SK-N-SH (cell line): ENCODE results near the gene PIAS1. TPM values are rescaled to one million over a fixed set of nuclear protein-coding genes. Genes with fewer than 3 reads are reported as not detected.

ENCODE experiments used
- CTCF ChIA-PET: fragments of 300-600, 350-600 bp; formaldehyde crosslinking; extraction: SDS; loops from one replicate; lab custom pipeline; 2021; lab: Yijun Ruan, JAX
- POLR2A ChIA-PET: fragments of 350-600 bp; sonication (Branson Sonifier 250); formaldehyde crosslinking; extraction: SDS; loops from one replicate; lab custom pipeline; 2020; ENCODE audit warnings: antibody characterized with exemption, inconsistent platforms; lab: Yijun Ruan, JAX
- DNase-seq: peaks from one replicate; pipeline ENCODE4 v3.0.0; 2012
- H2AFZ ChIP-seq: fragments of 200-600 bp; sonication (generic); 2 replicates; pipeline ENCODE4 v1.8.1; 2016; ENCODE audit warnings: antibody characterized with exemption, mild to moderate bottlenecking, low read depth
- H3F3A ChIP-seq: fragments of 200-600 bp; sonication (generic); replicated peaks from 2 replicates; pipeline ENCODE3; 2016; ENCODE audit warnings: antibody characterized with exemption, mild to moderate bottlenecking; ENCODE audit not compliant: insufficient read depth
- H3K27ac ChIP-seq, 2 experiments: fragments of 200-500 bp in 1 of 2; fragments of 200-600 bp in 1 of 2; sonication (Bioruptor generic) in 1 of 2; sonication (generic), shearing (Covaris generic) in 1 of 2; 2 replicates each; pipeline versions ENCODE4 v1.5.1 to v1.6.1; 2014 to 2016; ENCODE audit warnings: low read depth in 2 of 2, inconsistent platforms in 1 of 2, low read length in 1 of 2, mild to moderate bottlenecking in 1 of 2, mixed read lengths in 1 of 2
- H3K27me3 ChIP-seq: fragments of 200-600 bp; sonication (generic), shearing (Covaris generic); 2 replicates; pipeline ENCODE4 v1.6.1; 2016; ENCODE audit warnings: mixed run types; ENCODE audit not compliant: insufficient read depth
- H3K36me3 ChIP-seq, 2 experiments: fragments of 200-500 bp in 1 of 2; fragments of 200-600 bp in 1 of 2; sonication (Bioruptor generic) in 1 of 2; sonication (generic) in 1 of 2; replicated peaks in 1 of 2; 2 replicates each; pipeline versions ENCODE3 to v1.5.1; 2014 to 2016; ENCODE audit warnings: low read length in 1 of 2, mild to moderate bottlenecking in 1 of 2; ENCODE audit not compliant: insufficient read depth in 2 of 2, control insufficient read depth in 1 of 2
- H3K4me1 ChIP-seq, 2 experiments: fragments of 200-500 bp in 1 of 2; fragments of 200-600 bp in 1 of 2; sonication (Bioruptor generic) in 1 of 2; sonication (generic), shearing (Covaris generic) in 1 of 2; 2 replicates each; pipeline versions ENCODE4 v1.5.1 to v1.6.1; 2014 to 2016; ENCODE audit warnings: low read depth in 1 of 2, low read length in 1 of 2, mixed run types in 1 of 2; ENCODE audit not compliant: insufficient read depth in 2 of 2, control insufficient read depth in 1 of 2
- H3K4me2 ChIP-seq: fragments of 200-600 bp; sonication (generic), shearing (Covaris generic); 2 replicates; pipeline ENCODE4 v1.6.1; 2017; ENCODE audit warnings: mixed run types
- H3K4me3 ChIP-seq, 2 experiments: fragments of 200-500 bp in 1 of 2; fragments of 200-600 bp in 1 of 2; sonication (Bioruptor generic) in 1 of 2; sonication (generic), shearing (Covaris generic) in 1 of 2; 2 replicates each; pipeline versions ENCODE4 v1.5.1 to v1.8.1; 2014 to 2016; ENCODE audit warnings: low read depth in 2 of 2, inconsistent platforms in 1 of 2, low read length in 1 of 2, mild to moderate bottlenecking in 1 of 2, mixed read lengths in 1 of 2, moderate library complexity in 1 of 2
- H3K79me2 ChIP-seq: fragments of 200-600 bp; sonication (generic); 2 replicates; pipeline ENCODE4 v1.8.1; 2017; ENCODE audit warnings: mild to moderate bottlenecking; ENCODE audit not compliant: insufficient read depth
- H3K9ac ChIP-seq: fragments of 200-600 bp; sonication (generic); 2 replicates; pipeline ENCODE4 v1.6.1; 2017; ENCODE audit warnings: mixed run types
- H3K9me2 ChIP-seq: fragments of 200-600 bp; sonication (generic); 2 replicates; pipeline ENCODE4 v1.6.1; 2017; ENCODE audit warnings: mixed run types
- H3K9me3 ChIP-seq: fragments of 200-600 bp; sonication (generic); 2 replicates; pipeline ENCODE4 v1.6.1; 2017; ENCODE audit warnings: mixed run types, mild to moderate bottlenecking, moderate library complexity
- H4K20me1 ChIP-seq: fragments of 200-600 bp; sonication (generic); 2 replicates; pipeline ENCODE4 v1.6.1; 2017; ENCODE audit warnings: mild to moderate bottlenecking, mixed run types; ENCODE audit not compliant: insufficient read depth
- EP300 ChIP-seq, 2 experiments: IDR thresholded peaks; 2 replicates each; pipeline versions ENCODE4 v1.4.0 to v1.6.1; 2012; ENCODE audit warnings: borderline replicate concordance in 1 of 2, low read depth in 1 of 2, low read length in 1 of 2
- FOXJ3 ChIP-seq: sonication (generic); formaldehyde crosslinking; IDR thresholded peaks from 2 replicates; pipeline ENCODE4 v1.5.1; 2020; ENCODE audit warnings: mild to moderate bottlenecking, missing genetic modification reagents
- FOXM1 ChIP-seq: IDR thresholded peaks from 2 replicates; pipeline ENCODE4 v1.4.0; 2012; ENCODE audit warnings: low read depth, mild to moderate bottlenecking
- GABPA ChIP-seq: IDR thresholded peaks from 2 replicates; pipeline ENCODE4 v1.4.0; 2012; ENCODE audit warnings: low read depth, mild to moderate bottlenecking
- GATA2 ChIP-seq: sonication (generic); formaldehyde crosslinking; IDR thresholded peaks from 2 replicates; pipeline ENCODE4 v1.5.0; 2020; ENCODE audit warnings: mild to moderate bottlenecking, missing genetic modification reagents
- MEF2A ChIP-seq: IDR thresholded peaks from 2 replicates; pipeline ENCODE4 v1.4.0; 2012; ENCODE audit warnings: low read depth, borderline replicate concordance
- NFIC ChIP-seq: IDR thresholded peaks from 2 replicates; pipeline ENCODE4 v1.4.0; 2012; ENCODE audit warnings: borderline replicate concordance
- PBX3 ChIP-seq: IDR thresholded peaks from 2 replicates; pipeline ENCODE4; 2012
- RCOR1 ChIP-seq: fragments of 150-350 bp; IDR thresholded peaks from 2 replicates; pipeline ENCODE4 v1.6.1; 2017; ENCODE audit warnings: antibody characterized with exemption, low read length
- REST ChIP-seq: IDR thresholded peaks from 2 replicates; pipeline ENCODE4 v1.6.1; 2012; ENCODE audit warnings: mild to moderate bottlenecking, low read depth, low read length, moderate library complexity
- TAF1 ChIP-seq: IDR thresholded peaks from 2 replicates; pipeline ENCODE4 v1.6.1; 2012; ENCODE audit warnings: low read depth, mild to moderate bottlenecking, low read length, moderate library complexity, borderline replicate concordance
- USF2 ChIP-seq: fragments of 150-350 bp; IDR thresholded peaks from 2 replicates; pipeline ENCODE4 v1.6.1; 2017; ENCODE audit warnings: antibody characterized with exemption, low read length, low read depth, borderline replicate concordance
- YY1 ChIP-seq: IDR thresholded peaks from 2 replicates; pipeline ENCODE4 v1.4.0; 2012; ENCODE audit warnings: low read depth, mild to moderate bottlenecking
- WGBS: methylation state at CpG from one replicate; pipeline ENCODE4 v1.1.6; 2017; ENCODE audit warnings: low lambda C conversion rate; 5-methylcytosine and 5-hydroxymethylcytosine counted together
- polyA plus RNA-seq, 3 experiments: library from polyadenylated mRNA; depleted of rRNA; stranded (reverse); fragments of >200 nt; gene quantifications; 2 replicates each; pipeline ENCODE4 v1.2.3, GENCODE V29; 2012
- TF ChIP-seq, protein P1 (sequence below): IDR thresholded peaks from 2 replicates; pipeline ENCODE4 v1.4.0; 2012; ENCODE audit warnings: low read depth, borderline replicate concordance
- TF ChIP-seq, protein P2 (sequence below): IDR thresholded peaks from 2 replicates; pipeline ENCODE4 v1.4.0; 2012; ENCODE audit warnings: low read depth

Gene PIAS1
- polyA plus RNA-seq, 1 of the 3 experiments (the other 2 are of a cell fraction) = 9.0 TPM

DNA sequence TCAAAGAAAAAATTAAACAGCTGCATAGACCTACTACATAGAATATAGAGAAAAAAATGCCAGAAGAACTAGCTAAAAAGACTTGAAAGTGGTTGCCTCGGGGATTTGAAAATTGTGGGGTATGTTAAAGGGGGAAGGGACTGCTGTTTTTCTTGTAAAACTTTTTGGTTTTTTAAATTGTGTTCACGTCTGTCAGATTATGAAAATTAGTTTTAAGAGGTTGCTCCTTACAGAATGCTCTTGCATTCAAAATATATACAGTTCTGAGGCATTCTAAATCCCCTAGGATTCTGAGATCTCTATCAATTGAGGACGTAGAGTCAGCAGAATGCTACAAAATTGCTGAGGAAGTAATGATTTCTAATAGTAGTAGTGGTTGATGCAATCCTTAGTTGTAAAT, 28.6 kb downstream of the PIAS1 start:
- WGBS = 76% methylated on average over 3 of the region's 3 CpGs
- Histone ChIP-seq H3K9me3 (no peaks in the 10 kb centered on the region), H3K36me3 (peaks cover 13 to 30% of the 10 kb centered on the region in 2 experiments), H3K27me3 (no peaks in the 10 kb centered on the region), H3K9ac (no peak overlapping the region), H4K20me1 (peaks cover 71% of the 10 kb centered on the region), H3K4me2 (no peak overlapping the region)
- TF ChIP-seq MEF2A (no peak), YY1 (no peak), NFIC (no peak), TAF1 (no peak), REST (no peak), EP300 (IDR thresholded peaks at IDR 0.05; ENCODE audit: borderline replicate concordance in 1 of 2, low read depth in 1 of 2, low read length in 1 of 2) (no peak), GATA2 (CRISPR knock-in tag) (no peak), FOXJ3 (no peak), GABPA (no peak), PBX3 (no peak), FOXM1 (no peak), RCOR1 (no peak), USF2 (no peak)
- TF ChIP-seq, protein P1, sequence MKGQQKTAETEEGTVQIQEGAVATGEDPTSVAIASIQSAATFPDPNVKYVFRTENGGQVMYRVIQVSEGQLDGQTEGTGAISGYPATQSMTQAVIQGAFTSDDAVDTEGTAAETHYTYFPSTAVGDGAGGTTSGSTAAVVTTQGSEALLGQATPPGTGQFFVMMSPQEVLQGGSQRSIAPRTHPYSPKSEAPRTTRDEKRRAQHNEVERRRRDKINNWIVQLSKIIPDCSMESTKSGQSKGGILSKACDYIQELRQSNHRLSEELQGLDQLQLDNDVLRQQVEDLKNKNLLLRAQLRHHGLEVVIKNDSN = no peak
- TF ChIP-seq, protein P2, sequence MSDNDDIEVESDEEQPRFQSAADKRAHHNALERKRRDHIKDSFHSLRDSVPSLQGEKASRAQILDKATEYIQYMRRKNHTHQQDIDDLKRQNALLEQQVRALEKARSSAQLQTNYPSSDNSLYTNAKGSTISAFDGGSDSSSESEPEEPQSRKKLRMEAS = no peak
- TF ChIP-seq, all 33 proteins: peak for 0
- no peak overlapping the region for H2AFZ ChIP-seq
- H3K79me2 ChIP-seq = peaks cover 100% of the 10 kb centered on the region
- DNase-seq = no peak
- H3K27ac ChIP-seq = no peak overlapping the region
- ChIA-PET POLR2A (no interaction called here), CTCF (no interaction called here)
- no peaks in the 10 kb centered on the region for H3K9me2 ChIP-seq
- H3K4me3 ChIP-seq = no peak overlapping the region
- no peaks in the 10 kb centered on the region for H3F3A ChIP-seq
- H3K4me1 ChIP-seq = peaks cover 0 to 8% of the 10 kb centered on the region in 2 experiments; a peak in 3 of 4 replicates
